Parathyroid adenoma (tissue), 2 donors: ENCODE results near the gene EVL.

Source experiments
- H2AFZ ChIP-seq: fragments of 300-600 bp; sonication (generic); one replicate; pipeline ENCODE4 v1.7.0; 2017; ENCODE audit warnings: antibody characterized with exemption, mild to moderate bottlenecking
- H3K27ac ChIP-seq: fragments of 300-600 bp; sonication (generic); one replicate; pipeline ENCODE4 v1.7.0; 2017
- H3K27me3 ChIP-seq: fragments of 300-600 bp; sonication (generic); one replicate; pipeline ENCODE4 v1.7.0; 2017; ENCODE audit warnings: low read length; ENCODE audit not compliant: control insufficient read depth, insufficient read depth
- H3K36me3 ChIP-seq: fragments of 300-600 bp; sonication (generic); one replicate; pipeline ENCODE4 v1.7.0; 2017; ENCODE audit warnings: low read length; ENCODE audit not compliant: control insufficient read depth, insufficient read depth
- H3K4me1 ChIP-seq: fragments of 300-600 bp; sonication (generic); one replicate; pipeline ENCODE4 v1.7.0; 2017; ENCODE audit warnings: control low read depth
- H3K4me2 ChIP-seq: fragments of 300-600 bp; sonication (generic); one replicate; pipeline ENCODE4 v1.7.0; 2017; ENCODE audit warnings: low read length
- H3K4me3 ChIP-seq: fragments of 300-600 bp; sonication (generic); one replicate; pipeline ENCODE4 v1.7.0; 2017; ENCODE audit warnings: low read depth, low read length
- H3K79me2 ChIP-seq: fragments of 300-600 bp; sonication (generic); one replicate; pipeline ENCODE4 v1.7.0; 2017; ENCODE audit warnings: control low read depth
- H3K9ac ChIP-seq: fragments of 300-600 bp; sonication (generic); one replicate; pipeline ENCODE4 v1.7.0; 2017; ENCODE audit warnings: mild to moderate bottlenecking
- H3K9me3 ChIP-seq: fragments of 300-600 bp; sonication (generic); one replicate; pipeline ENCODE4 v1.7.0; 2017; ENCODE audit warnings: low read length; ENCODE audit not compliant: control insufficient read depth
- TF ChIP-seq, protein P1 (sequence below): fragments of 300-600 bp; sonication (generic); IDR thresholded peaks from one replicate; pipeline ENCODE4 v1.7.0; 2017; ENCODE audit warnings: antibody characterized with exemption, mild to moderate bottlenecking
- donor health status: primary hyperparathyroidism.

The EVL gene

GRCh38 chr14:100091386-100091785 is 26.2 kb downstream of the EVL start:
- no peaks in the 10 kb centered on the region for H3K27me3 ChIP-seq
- no peaks in the 10 kb centered on the region for H3K79me2 ChIP-seq
- no peak overlapping the region for H3K27ac ChIP-seq
- no peaks in the 10 kb centered on the region for H3K4me1 ChIP-seq
- TF ChIP-seq, protein P1, sequence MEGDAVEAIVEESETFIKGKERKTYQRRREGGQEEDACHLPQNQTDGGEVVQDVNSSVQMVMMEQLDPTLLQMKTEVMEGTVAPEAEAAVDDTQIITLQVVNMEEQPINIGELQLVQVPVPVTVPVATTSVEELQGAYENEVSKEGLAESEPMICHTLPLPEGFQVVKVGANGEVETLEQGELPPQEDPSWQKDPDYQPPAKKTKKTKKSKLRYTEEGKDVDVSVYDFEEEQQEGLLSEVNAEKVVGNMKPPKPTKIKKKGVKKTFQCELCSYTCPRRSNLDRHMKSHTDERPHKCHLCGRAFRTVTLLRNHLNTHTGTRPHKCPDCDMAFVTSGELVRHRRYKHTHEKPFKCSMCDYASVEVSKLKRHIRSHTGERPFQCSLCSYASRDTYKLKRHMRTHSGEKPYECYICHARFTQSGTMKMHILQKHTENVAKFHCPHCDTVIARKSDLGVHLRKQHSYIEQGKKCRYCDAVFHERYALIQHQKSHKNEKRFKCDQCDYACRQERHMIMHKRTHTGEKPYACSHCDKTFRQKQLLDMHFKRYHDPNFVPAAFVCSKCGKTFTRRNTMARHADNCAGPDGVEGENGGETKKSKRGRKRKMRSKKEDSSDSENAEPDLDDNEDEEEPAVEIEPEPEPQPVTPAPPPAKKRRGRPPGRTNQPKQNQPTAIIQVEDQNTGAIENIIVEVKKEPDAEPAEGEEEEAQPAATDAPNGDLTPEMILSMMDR = no peak
- H3K36me3 ChIP-seq = no peaks in the 10 kb centered on the region
- no peak overlapping the region for H3K4me2 ChIP-seq
- H3K9me3 ChIP-seq = no peaks in the 10 kb centered on the region
- no peak overlapping the region for H3K9ac ChIP-seq
- no peak overlapping the region for H2AFZ ChIP-seq
- no peak overlapping the region for H3K4me3 ChIP-seq

DNA sequence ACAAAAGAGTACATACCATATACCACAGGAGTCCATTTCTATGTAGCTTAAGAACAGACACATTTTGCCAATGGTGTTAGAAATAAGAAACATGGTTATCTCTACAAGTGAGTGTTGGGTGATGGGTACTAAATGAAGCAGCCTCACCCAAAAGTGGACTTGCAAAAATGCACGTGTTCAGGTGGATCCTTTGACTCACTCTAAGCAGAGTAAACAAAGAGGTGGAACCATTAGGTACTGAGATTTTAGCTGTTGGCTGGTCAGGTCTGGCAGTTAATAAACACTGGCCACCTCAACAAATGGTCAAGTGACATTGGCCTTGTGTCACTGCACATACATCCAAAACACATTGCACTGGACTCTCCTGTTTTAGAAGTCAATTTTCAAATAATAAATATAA is 27.6 kb downstream of the EVL start:
- H3K4me1 ChIP-seq = no peaks in the 10 kb centered on the region
- TF ChIP-seq, protein P1 = no peak
- H3K27ac ChIP-seq = no peak overlapping the region
- H3K9ac ChIP-seq = no peak overlapping the region
- H3K9me3 ChIP-seq = no peaks in the 10 kb centered on the region
- no peak overlapping the region for H3K4me2 ChIP-seq
- no peak overlapping the region for H2AFZ ChIP-seq
- H3K36me3 ChIP-seq = no peaks in the 10 kb centered on the region
- H3K4me3 ChIP-seq = no peak overlapping the region
- H3K27me3 ChIP-seq = no peaks in the 10 kb centered on the region
- no peaks in the 10 kb centered on the region for H3K79me2 ChIP-seq

GRCh38 chr14:100093319-100093718 is 28.1 kb downstream of the EVL start:
- TF ChIP-seq, protein P1 = no peak
- Histone ChIP-seq H2AFZ (no peak overlapping the region), H3K36me3 (no peaks in the 10 kb centered on the region), H3K27me3 (no peaks in the 10 kb centered on the region), H3K4me1 (no peaks in the 10 kb centered on the region), H3K9me3 (no peaks in the 10 kb centered on the region), H3K27ac (no peak overlapping the region), H3K9ac (no peak overlapping the region), H3K4me3 (no peak overlapping the region), H3K79me2 (no peaks in the 10 kb centered on the region), H3K4me2 (no peak overlapping the region)

GRCh38 chr14:100096656-100097055 is 31.4 kb downstream of the EVL start:
- no peak overlapping the region for H3K9ac ChIP-seq
- H3K4me2 ChIP-seq = no peak overlapping the region
- no peaks in the 10 kb centered on the region for H3K27me3 ChIP-seq
- no peaks in the 10 kb centered on the region for H3K79me2 ChIP-seq
- no peaks in the 10 kb centered on the region for H3K9me3 ChIP-seq
- no peaks in the 10 kb centered on the region for H3K4me1 ChIP-seq
- TF ChIP-seq, protein P1 = no peak
- no peak overlapping the region for H3K27ac ChIP-seq
- no peak overlapping the region for H3K4me3 ChIP-seq
- no peaks in the 10 kb centered on the region for H3K36me3 ChIP-seq
- H2AFZ ChIP-seq = no peak overlapping the region

- H3K36me3 ChIP-seq = no peaks in the 10 kb centered on the region
- H3K4me1 ChIP-seq = peaks cover under 1% of the 10 kb centered on the region
- no peaks in the 10 kb centered on the region for H3K79me2 ChIP-seq
- no peak overlapping the region for H3K4me3 ChIP-seq
- H3K4me2 ChIP-seq = no peak overlapping the region
- no peaks in the 10 kb centered on the region for H3K9me3 ChIP-seq
- H3K27me3 ChIP-seq = no peaks in the 10 kb centered on the region
- TF ChIP-seq, protein P1 = no peak
- no peak overlapping the region for H3K9ac ChIP-seq
- no peak overlapping the region for H2AFZ ChIP-seq
- H3K27ac ChIP-seq = no peak overlapping the region
Observed at GRCh38 chr14:100098171-100098570, 32.9 kb downstream of the EVL start.
